ENCODE data around the gene ANLN. TPM values are rescaled to one million over a fixed set of nuclear protein-coding genes. Genes with fewer than 3 reads are reported as not detected.

The ANLN gene
- total and polyA plus RNA-seq, 4 donors = 0.17 to 27.0 (median 1.3) TPM

DNA sequence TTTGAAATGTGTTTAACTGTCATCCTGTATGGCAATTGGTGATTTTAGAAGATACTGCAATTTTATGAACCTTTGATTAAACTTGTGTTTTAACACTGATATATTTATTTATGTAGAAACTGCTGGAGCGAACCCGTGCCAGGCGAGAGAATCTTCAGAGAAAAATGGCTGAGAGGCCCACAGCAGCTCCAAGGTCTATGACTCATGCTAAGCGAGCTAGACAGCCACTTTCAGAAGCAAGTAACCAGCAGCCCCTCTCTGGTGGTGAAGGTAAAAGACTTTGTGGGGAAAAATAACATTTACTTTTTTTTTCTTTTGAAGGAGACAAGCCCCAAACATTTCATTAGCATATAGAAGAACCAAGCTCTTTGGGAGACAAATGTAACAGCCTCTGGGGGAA is 6.5 kb downstream of the ANLN start:
- Histone ChIP-seq H3K4me3 (ENCODE audit: low read depth in 1 of 3, low read length in 3 of 3) (no peak overlapping the region), H3K9ac (ENCODE audit: low read depth in 1 of 2, low read length in 2 of 2) (no peak overlapping the region), H3K36me3 (ENCODE audit: control insufficient read depth in 4 of 4, insufficient read depth in 3 of 4, low read depth in 1 of 4, low read length in 3 of 4) (no peaks in the 10 kb centered on the region), H3K9me3 (ENCODE audit: control insufficient read depth in 4 of 4, low read length in 3 of 4) (no peaks in the 10 kb centered on the region), H3K4me1 (ENCODE audit: control insufficient read depth in 4 of 4, insufficient read depth in 4 of 4, low read length in 3 of 4) (no peaks in the 10 kb centered on the region), H3K27me3 (ENCODE audit: control insufficient read depth in 4 of 4, insufficient read depth in 4 of 4, low read length in 3 of 4) (no peaks in the 10 kb centered on the region), H3K27ac (ENCODE audit: low read depth in 1 of 2, low read length in 2 of 2) (no peak overlapping the region)
- TF ChIP-seq FOXA2 (IDR thresholded peaks at IDR 0.05) (no peak), HNF4G (IDR thresholded peaks at IDR 0.05) (no peak), ZBTB33 (IDR thresholded peaks at IDR 0.05) (no peak), RXRA (IDR thresholded peaks at IDR 0.05) (no peak), SP1 (IDR thresholded peaks at IDR 0.05) (no peak), JUND (IDR thresholded peaks at IDR 0.05) (no peak), TAF1 (conservative IDR thresholded peaks at IDR 0.05) (no peak), FOXA1 (IDR thresholded peaks at IDR 0.05) (no peak), RAD21 (IDR thresholded peaks at IDR 0.05) (no peak), CTCF (IDR thresholded peaks at IDR 0.05; ENCODE audit: low read depth, low read length, missing input control) (no peak), GABPA (IDR thresholded peaks at IDR 0.05 in 1 of 2, conservative IDR thresholded peaks at IDR 0.05 in 1 of 2) (no peak), NR2F2 (IDR thresholded peaks at IDR 0.05) (no peak), HNF4A (conservative IDR thresholded peaks at IDR 0.05) (no peak), REST (IDR thresholded peaks at IDR 0.05) (no peak), EGR1 (IDR thresholded peaks at IDR 0.05; ENCODE audit: low read depth in 2 of 2) (no peak), YY1 (IDR thresholded peaks at IDR 0.05) (no peak)
- TF ChIP-seq, protein P1, sequence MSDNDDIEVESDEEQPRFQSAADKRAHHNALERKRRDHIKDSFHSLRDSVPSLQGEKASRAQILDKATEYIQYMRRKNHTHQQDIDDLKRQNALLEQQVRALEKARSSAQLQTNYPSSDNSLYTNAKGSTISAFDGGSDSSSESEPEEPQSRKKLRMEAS (IDR thresholded peaks at IDR 0.05) = no peak
- TF ChIP-seq, protein P2, sequence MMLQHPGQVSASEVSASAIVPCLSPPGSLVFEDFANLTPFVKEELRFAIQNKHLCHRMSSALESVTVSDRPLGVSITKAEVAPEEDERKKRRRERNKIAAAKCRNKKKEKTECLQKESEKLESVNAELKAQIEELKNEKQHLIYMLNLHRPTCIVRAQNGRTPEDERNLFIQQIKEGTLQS (IDR thresholded peaks at IDR 0.05) = no peak
- 94% methylated on average over 4 of the region's 4 CpGs for WGBS
- no peak for DNase-seq (ENCODE audit: low spot score)

Data from liver (tissue), 9 donors.